Gastrocnemius medialis (tissue), 4 donors: ENCODE measurements around the gene LONP2. TPM values are rescaled to one million over a fixed set of nuclear protein-coding genes. Genes with fewer than 3 reads are reported as not detected.
A peak's percentile ranks its signal among the peaks of the same experiment; 100 is the strongest.
"Not testable (repeated sequence)": the region's sequence is repeated elsewhere in the genome, so short reads cannot be mapped to it uniquely, and the experiment has no call there.

Experiments
- ATAC-seq, 2 donors: fragments of 150-250 bp; one replicate each; pipeline ENCODE4 v1.9.1; 2016
- DNase-seq, 2 donors: peaks; one replicate each; pipeline ENCODE4 v3.0.0-alpha.2; 2019
- H3K27ac ChIP-seq, 4 donors: fragments of 200-600 bp; sonication (generic); 1 replicate in 1 of 4; 2 replicates in 3 of 4; pipeline ENCODE4 v1.5.1; 2016 to 2018; ENCODE audit warnings: mild to moderate bottlenecking in 2 of 4, moderate library complexity in 1 of 4
- H3K27me3 ChIP-seq, 3 donors: fragments of 200-600 bp; sonication (generic) in 2 of 3; 1 replicate in 1 of 3; 2 replicates in 2 of 3; pipeline versions ENCODE4 v1.5.1 to v1.6.0; 2016 to 2019; ENCODE audit warnings: mild to moderate bottlenecking in 1 of 3, moderate library complexity in 1 of 3
- H3K36me3 ChIP-seq, 2 donors: fragments of 200-600 bp; sonication (generic) in 1 of 2; one replicate each; pipeline ENCODE4 v1.5.1; 2017 to 2018
- H3K4me1 ChIP-seq, 2 donors: fragments of 200-600 bp; sonication (generic) in 1 of 2; one replicate each; pipeline ENCODE4 v1.5.1; 2016 to 2017; ENCODE audit warnings: mild to moderate bottlenecking in 2 of 2
- H3K4me3 ChIP-seq, 4 donors: fragments of 200-600 bp; sonication (generic) in 3 of 4; 1 replicate in 1 of 4; 2 replicates in 3 of 4; pipeline ENCODE4 v1.5.1; 2016 to 2019; ENCODE audit warnings: mild to moderate bottlenecking in 2 of 4
- H3K9me3 ChIP-seq, 3 donors: fragments of 200-600 bp; sonication (generic) in 2 of 3; 1 replicate in 1 of 3; 2 replicates in 2 of 3; pipeline ENCODE4 v1.5.1; 2016 to 2019
- POLR2A ChIP-seq, 2 donors: fragments of 450-650 bp; IDR thresholded peaks; one replicate each; pipeline ENCODE4 v1.6.1; 2017; ENCODE audit warnings: antibody characterized with exemption in 2 of 2, mild to moderate bottlenecking in 2 of 2, moderate library complexity in 2 of 2
- in situ Hi-C, 4 donors: fragments of 200-750 bp; cut with MboI; loops; one replicate each; pipeline versions ENCODE4 v1.15.0 to v1.8.0; 2017; ENCODE audit warnings: low sequenced_read_pairs in 4 of 4
- intact Hi-C: fragments of 100-400 bp; cut with DNase I; formaldehyde crosslinking; loops from one replicate; pipeline ENCODE4 v1.15.1; 2023; ENCODE audit warnings: low total_unique reads
- total RNA-seq, 4 donors: library from RNA; depleted of rRNA; stranded (reverse); fragments of >200 nt; gene quantifications; one replicate each; pipeline versions ENCODE4 v1.1.0 to v1.2.3, GENCODE V29; 2016
- TF ChIP-seq, protein P1 (sequence below), 5 experiments: fragments of 450-650 bp in 3 of 5; fragments of 200-600 bp in 2 of 5; sonication (generic) in 2 of 5; IDR thresholded peaks in 4 of 5; conservative IDR thresholded peaks in 1 of 5; 1 replicate in 4 of 5; 2 replicates in 1 of 5; pipeline ENCODE4 v1.5.1; 2016 to 2019; ENCODE audit warnings: antibody characterized with exemption in 5 of 5, mild to moderate bottlenecking in 3 of 5, moderate library complexity in 3 of 5

The LONP2 gene
- total RNA-seq, 4 donors from 2014 or later: 33.8 to 45.2 (median 42.4) TPM

DNA sequence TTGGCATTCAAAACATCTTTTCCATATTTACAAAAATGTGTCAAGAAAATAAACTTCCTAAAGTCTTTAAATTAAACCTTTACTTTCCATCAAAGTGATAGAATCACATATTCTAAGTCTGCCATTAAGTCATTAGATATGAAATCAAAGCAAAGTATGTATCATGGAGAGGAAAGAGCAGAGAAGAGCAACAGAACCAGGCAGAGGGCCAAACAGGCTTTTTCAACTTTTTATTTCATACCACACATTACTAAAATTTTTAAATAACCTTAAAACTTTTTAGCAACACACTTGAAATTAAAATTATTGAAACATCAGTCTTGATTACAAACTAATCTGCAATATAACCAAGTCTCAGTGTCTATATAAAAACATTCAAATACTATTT lies 127.3 kb downstream of the LONP2 start:
- H3K9me3 ChIP-seq: no peaks in the 10 kb centered on the region
- intact Hi-C loops: no loop called here
- H3K4me1 ChIP-seq: peaks cover 67 to 82% of the 10 kb centered on the region in 2 donors
- DNase-seq (no peak), ATAC-seq (no peak)
- in situ Hi-C loops: no loop called here
- H3K4me3 ChIP-seq: no peak overlapping the region
- TF ChIP-seq POLR2A (IDR thresholded peaks at IDR 0.05): no peak
- TF ChIP-seq, protein P1, sequence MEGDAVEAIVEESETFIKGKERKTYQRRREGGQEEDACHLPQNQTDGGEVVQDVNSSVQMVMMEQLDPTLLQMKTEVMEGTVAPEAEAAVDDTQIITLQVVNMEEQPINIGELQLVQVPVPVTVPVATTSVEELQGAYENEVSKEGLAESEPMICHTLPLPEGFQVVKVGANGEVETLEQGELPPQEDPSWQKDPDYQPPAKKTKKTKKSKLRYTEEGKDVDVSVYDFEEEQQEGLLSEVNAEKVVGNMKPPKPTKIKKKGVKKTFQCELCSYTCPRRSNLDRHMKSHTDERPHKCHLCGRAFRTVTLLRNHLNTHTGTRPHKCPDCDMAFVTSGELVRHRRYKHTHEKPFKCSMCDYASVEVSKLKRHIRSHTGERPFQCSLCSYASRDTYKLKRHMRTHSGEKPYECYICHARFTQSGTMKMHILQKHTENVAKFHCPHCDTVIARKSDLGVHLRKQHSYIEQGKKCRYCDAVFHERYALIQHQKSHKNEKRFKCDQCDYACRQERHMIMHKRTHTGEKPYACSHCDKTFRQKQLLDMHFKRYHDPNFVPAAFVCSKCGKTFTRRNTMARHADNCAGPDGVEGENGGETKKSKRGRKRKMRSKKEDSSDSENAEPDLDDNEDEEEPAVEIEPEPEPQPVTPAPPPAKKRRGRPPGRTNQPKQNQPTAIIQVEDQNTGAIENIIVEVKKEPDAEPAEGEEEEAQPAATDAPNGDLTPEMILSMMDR (IDR thresholded peaks at IDR 0.05 in 4 of 5, conservative IDR thresholded peaks at IDR 0.05 in 1 of 5): no peak
- H3K27me3 ChIP-seq: no peaks in the 10 kb centered on the region
- H3K36me3 ChIP-seq: no peaks in the 10 kb centered on the region
- peak overlapping the region in 1 of 4 donors; percentile 4 for H3K27ac ChIP-seq

DNA sequence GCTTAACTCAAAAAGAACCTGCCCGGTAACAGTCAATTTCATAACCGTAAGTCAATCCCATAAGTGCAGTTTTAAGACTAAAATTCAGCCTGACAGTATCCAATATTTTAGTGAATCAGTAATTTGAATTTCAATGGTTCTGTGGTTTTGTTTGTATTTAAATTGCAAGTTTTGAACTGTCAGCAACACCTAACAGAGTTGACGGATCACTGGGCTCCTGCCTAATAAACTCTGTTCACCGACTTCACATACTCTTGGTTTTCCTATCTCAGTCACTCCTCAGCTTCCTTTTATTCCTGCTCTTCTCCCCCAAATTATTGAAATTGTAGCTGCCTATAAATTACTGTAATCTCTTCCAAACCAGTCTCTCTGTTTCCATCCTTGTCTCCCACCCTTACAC lies 128.6 kb downstream of the LONP2 start:
- no peak overlapping the region for H3K4me3 ChIP-seq
- TF ChIP-seq, protein P1 (IDR thresholded peaks at IDR 0.05 in 4 of 5, conservative IDR thresholded peaks at IDR 0.05 in 1 of 5): no peak
- TF ChIP-seq POLR2A (IDR thresholded peaks at IDR 0.05): no peak
- no peak for DNase-seq
- ATAC-seq: no peak
- no peaks in the 10 kb centered on the region for H3K27me3 ChIP-seq
- intact Hi-C loops (no loop called here), in situ Hi-C loops (no loop called here)
- no peaks in the 10 kb centered on the region for H3K9me3 ChIP-seq
- H3K27ac ChIP-seq: peak overlapping the region in 3 of 4 donors; percentile 31 to 45 (median 35)
- peaks cover 65 to 84% of the 10 kb centered on the region in 2 donors for H3K4me1 ChIP-seq
- no peaks in the 10 kb centered on the region for H3K36me3 ChIP-seq

DNA sequence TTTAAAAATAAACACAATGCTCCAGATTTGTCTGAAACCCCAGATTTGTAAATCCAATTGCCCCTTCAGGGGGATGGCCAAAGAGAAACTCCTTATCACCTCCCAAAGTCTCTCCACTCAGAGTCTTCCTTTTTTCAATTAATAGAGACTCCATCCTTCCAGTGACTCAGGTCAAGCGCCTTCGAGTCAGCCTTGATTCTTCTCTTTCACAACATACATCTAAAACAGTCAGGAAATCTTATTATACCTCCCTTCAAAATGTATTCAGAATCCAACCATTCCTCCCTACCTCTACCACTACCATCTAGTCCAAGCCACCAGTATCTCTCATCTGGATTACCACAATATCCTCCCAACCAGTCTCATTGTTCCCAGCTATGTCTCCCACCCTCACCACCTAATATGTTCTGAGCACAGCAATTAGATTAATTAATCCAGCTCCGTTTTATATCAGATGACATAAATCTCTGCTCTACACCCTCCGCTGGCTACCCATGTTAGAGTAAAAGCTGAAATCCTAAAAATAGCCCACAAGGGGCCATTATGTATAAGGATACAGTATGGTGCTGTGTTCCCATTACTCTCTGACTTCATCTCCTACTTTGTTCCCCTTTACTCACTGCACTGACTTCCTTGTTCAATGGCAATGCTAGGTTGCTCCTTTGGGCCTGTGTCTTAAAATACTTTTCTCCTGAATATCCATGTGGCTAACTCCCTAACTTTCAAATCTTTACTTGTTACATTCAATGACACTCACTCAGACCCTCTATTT lies 129.3 kb downstream of the LONP2 start:
- H3K36me3 ChIP-seq: no peaks in the 10 kb centered on the region

DNA sequence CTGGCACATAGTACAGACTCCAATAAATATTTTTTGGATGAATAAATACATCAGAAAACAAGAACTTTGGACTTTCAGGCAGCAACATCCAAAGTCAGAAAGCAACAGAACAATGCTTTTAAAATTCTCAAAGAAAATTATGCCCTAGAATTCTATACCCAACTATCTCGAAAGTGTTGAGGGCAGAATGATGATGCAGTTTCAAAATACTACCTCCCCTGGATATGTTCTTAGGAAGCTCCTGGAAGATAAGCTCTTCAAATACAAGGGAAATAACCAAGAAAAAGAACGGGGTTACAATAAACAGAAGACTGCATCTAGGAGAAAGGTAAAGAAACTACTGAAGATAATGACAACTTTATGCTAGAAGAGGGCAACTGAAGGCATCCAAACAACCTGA lies 130.2 kb downstream of the LONP2 start:
- peak overlapping the region; percentile 6 to 45 (median 33) for H3K27ac ChIP-seq
- no peaks in the 10 kb centered on the region for H3K9me3 ChIP-seq
- no peaks in the 10 kb centered on the region for H3K27me3 ChIP-seq
- peak overlapping the region in 1 of 4 donors; percentile 14 for H3K4me3 ChIP-seq
- ATAC-seq: no peak
- no peak for DNase-seq
- H3K36me3 ChIP-seq: no peaks in the 10 kb centered on the region
- intact Hi-C loops: no loop called here
- H3K4me1 ChIP-seq: peaks cover 76 to 92% of the 10 kb centered on the region in 2 donors
- in situ Hi-C loops: no loop called here
- TF ChIP-seq, protein P1 (IDR thresholded peaks at IDR 0.05 in 4 of 5, conservative IDR thresholded peaks at IDR 0.05 in 1 of 5): no peak
- TF ChIP-seq POLR2A (IDR thresholded peaks at IDR 0.05): no peak

More for the DNA sequence above, 129.3 kb downstream of the LONP2 start:
- no peaks in the 10 kb centered on the region for H3K9me3 ChIP-seq
- intact Hi-C loops: no loop called here
- no peak for TF ChIP-seq POLR2A (IDR thresholded peaks at IDR 0.05)
- TF ChIP-seq, protein P1 (IDR thresholded peaks at IDR 0.05 in 4 of 5, conservative IDR thresholded peaks at IDR 0.05 in 1 of 5): no peak
- no peak for DNase-seq
- in situ Hi-C loops: no loop called here
- no peaks in the 10 kb centered on the region for H3K27me3 ChIP-seq
- no peak for ATAC-seq
- H3K4me1 ChIP-seq: peaks cover 67 to 84% of the 10 kb centered on the region in 2 donors
- H3K4me3 ChIP-seq: no peak overlapping the region
- H3K27ac ChIP-seq: peak overlapping the region; percentile 5 to 45 (median 33)

DNA sequence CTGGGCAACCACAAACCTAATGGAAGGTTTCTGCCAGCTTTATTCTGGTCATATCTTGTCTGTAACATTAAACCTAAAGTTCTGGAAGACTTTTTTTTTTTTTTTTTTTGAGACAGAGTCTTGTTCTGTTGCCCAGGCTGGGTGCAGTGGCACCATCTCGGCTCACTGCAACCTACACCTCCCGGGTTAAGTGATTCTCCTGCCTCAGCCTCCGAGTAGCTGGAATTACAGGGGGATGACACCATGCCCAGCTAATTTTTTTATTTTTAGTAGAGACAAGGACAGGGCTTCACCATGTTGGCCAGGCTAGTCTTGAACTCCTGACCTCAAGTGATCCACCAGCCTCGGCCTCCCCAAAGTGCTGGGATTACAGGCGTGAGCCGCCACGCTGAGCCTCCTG lies 133.2 kb downstream of the LONP2 start:
- H3K27ac ChIP-seq: peak overlapping the region; percentile 58 to 76 (median 70)
- peaks cover 89 to 92% of the 10 kb centered on the region in 2 donors for H3K4me1 ChIP-seq
- DNase-seq: peak in 1 of 2 donors; percentile 52
- H3K4me3 ChIP-seq: peak overlapping the region in 1 of 4 donors; percentile 21
- in situ Hi-C loops, H3K36me3 ChIP-seq, H3K9me3 ChIP-seq, H3K27me3 ChIP-seq, intact Hi-C loops: not testable (repeated sequence)
- peak in 1 of 2 donors; percentile 48 for ATAC-seq
